Thyroid gland (tissue), 4 donors: Measurements from ENCODE around the gene CBFA2T3.

Experiments
- POLR2A ChIP-seq, 2 donors: fragments of 450-650 bp; IDR thresholded peaks; one replicate each; pipeline ENCODE4 v1.6.1; 2017; ENCODE audit warnings: antibody characterized with exemption in 2 of 2, mild to moderate bottlenecking in 2 of 2, moderate library complexity in 1 of 2
- TF ChIP-seq, protein P1 (sequence below), 6 experiments: fragments of 200-600 bp in 3 of 6; fragments of 450-650 bp in 3 of 6; sonication (generic) in 3 of 6; IDR thresholded peaks; one replicate each; pipeline ENCODE4 v1.5.1; 2016 to 2019; ENCODE audit warnings: antibody characterized with exemption in 6 of 6, mild to moderate bottlenecking in 2 of 6, inconsistent platforms in 1 of 6, moderate library complexity in 1 of 6

DNA sequence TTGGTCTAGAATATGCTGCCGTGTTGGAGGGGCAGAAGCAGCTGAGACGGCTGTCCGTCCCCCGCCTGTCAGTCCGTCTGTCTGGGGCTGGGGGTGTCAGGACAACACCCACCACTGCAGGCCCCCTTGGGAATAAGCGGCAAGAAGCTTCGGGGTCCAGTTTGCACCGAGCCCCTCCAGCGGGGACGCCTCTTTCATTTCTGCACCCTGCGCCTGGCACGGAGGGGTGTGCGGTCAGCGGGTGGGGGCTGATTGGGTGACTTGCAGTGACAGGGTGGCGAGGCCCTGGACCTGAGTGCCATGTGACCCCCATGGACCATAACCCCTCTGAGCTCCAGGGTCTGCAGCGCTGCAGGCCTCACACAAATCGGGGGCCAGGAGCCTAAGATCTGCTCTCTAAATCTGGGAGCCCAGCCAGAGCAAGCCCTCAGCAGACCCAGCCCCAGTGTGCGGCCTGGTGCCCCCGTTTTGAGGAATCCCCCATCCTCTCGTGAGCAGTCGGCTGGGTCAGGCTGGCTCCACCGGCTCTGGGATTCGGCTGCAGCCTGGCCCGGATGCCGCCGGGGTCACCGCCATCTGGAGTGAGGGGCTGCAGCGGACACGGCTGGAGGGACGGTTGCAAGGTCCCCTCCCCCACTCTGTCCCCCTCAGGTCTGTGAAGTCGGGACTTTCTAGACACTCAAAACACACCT, 8.3 kb downstream of the CBFA2T3 start:
- TF ChIP-seq, protein P1, sequence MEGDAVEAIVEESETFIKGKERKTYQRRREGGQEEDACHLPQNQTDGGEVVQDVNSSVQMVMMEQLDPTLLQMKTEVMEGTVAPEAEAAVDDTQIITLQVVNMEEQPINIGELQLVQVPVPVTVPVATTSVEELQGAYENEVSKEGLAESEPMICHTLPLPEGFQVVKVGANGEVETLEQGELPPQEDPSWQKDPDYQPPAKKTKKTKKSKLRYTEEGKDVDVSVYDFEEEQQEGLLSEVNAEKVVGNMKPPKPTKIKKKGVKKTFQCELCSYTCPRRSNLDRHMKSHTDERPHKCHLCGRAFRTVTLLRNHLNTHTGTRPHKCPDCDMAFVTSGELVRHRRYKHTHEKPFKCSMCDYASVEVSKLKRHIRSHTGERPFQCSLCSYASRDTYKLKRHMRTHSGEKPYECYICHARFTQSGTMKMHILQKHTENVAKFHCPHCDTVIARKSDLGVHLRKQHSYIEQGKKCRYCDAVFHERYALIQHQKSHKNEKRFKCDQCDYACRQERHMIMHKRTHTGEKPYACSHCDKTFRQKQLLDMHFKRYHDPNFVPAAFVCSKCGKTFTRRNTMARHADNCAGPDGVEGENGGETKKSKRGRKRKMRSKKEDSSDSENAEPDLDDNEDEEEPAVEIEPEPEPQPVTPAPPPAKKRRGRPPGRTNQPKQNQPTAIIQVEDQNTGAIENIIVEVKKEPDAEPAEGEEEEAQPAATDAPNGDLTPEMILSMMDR (IDR thresholded peaks at IDR 0.05) = no peak
- no peak for TF ChIP-seq POLR2A (IDR thresholded peaks at IDR 0.05)
